DOHH2 (cell line): ENCODE results near the gene FNIP2.

Experiments
- H3F3A ChIP-seq: fragments of 200-600 bp; sonication (generic), shearing (Covaris generic); 2 replicates; pipeline ENCODE4 v1.6.0; 2016; ENCODE audit warnings: antibody characterized with exemption, mild to moderate bottlenecking; ENCODE audit not compliant: control insufficient read depth, insufficient read depth
- H3K27ac ChIP-seq: fragments of 200-600 bp; sonication (generic); 2 replicates; pipeline ENCODE4 v1.5.1; 2014; ENCODE audit warnings: low read depth, mild to moderate bottlenecking, low read length, moderate library complexity
- H3K27me3 ChIP-seq: fragments of 200-600 bp; sonication (generic); 2 replicates; pipeline ENCODE4 v1.6.1; 2014; ENCODE audit warnings: mild to moderate bottlenecking, low read length, mixed read lengths; ENCODE audit not compliant: control insufficient read depth
- H3K36me3 ChIP-seq: fragments of 200-600 bp; sonication (generic); 2 replicates; pipeline ENCODE4 v1.6.1; 2014; ENCODE audit warnings: mild to moderate bottlenecking, low read length, moderate library complexity, mixed read lengths; ENCODE audit not compliant: control insufficient read depth
- H3K4me1 ChIP-seq: fragments of 200-600 bp; sonication (generic); 2 replicates; pipeline ENCODE4 v1.6.1; 2014; ENCODE audit warnings: mild to moderate bottlenecking, low read length, mixed read lengths; ENCODE audit not compliant: control insufficient read depth
- H3K4me2 ChIP-seq: fragments of 200-600 bp; sonication (generic); 2 replicates; pipeline ENCODE4 v1.6.0; 2014; ENCODE audit warnings: mild to moderate bottlenecking, low read length, moderate library complexity
- H3K4me3 ChIP-seq: fragments of 200-600 bp; sonication (generic); 2 replicates; pipeline ENCODE4 v1.5.1; 2014; ENCODE audit warnings: mild to moderate bottlenecking, low read length, mixed read lengths
- H3K79me2 ChIP-seq: fragments of 200-600 bp; sonication (generic); 2 replicates; pipeline ENCODE4 v1.6.1; 2014; ENCODE audit warnings: mild to moderate bottlenecking, low read length, mixed read lengths; ENCODE audit not compliant: control insufficient read depth
- H3K9me2 ChIP-seq: fragments of 200-600 bp; sonication (generic); replicated peaks from 2 replicates; pipeline ENCODE4 v1.6.1; 2014; ENCODE audit warnings: mild to moderate bottlenecking, low read length, mixed read lengths; ENCODE audit not compliant: control insufficient read depth
- H3K9me3 ChIP-seq: fragments of 200-600 bp; sonication (generic); 2 replicates; pipeline ENCODE4 v1.6.1; 2014; ENCODE audit warnings: antibody characterized with exemption, low read length, mixed read lengths; ENCODE audit not compliant: control insufficient read depth, insufficient read depth
- H4K20me1 ChIP-seq: fragments of 200-600 bp; sonication (generic); 2 replicates; pipeline ENCODE4 v1.6.0; 2014; ENCODE audit warnings: low read depth, mild to moderate bottlenecking, antibody characterized with exemption, low read length, moderate library complexity; ENCODE audit not compliant: control insufficient read depth, insufficient read depth
- CTCF ChIP-seq: fragments of 200-600 bp; sonication (generic); IDR thresholded peaks from one replicate; pipeline ENCODE4 v1.5.1; 2014; ENCODE audit warnings: antibody characterized with exemption, mild to moderate bottlenecking, low read depth, low read length; ENCODE audit not compliant: poor library complexity, severe bottlenecking
- EZH2phosphoT487 ChIP-seq: fragments of 200-600 bp; sonication (generic); IDR thresholded peaks from 2 replicates; pipeline ENCODE4 v1.6.1; 2017; ENCODE audit warnings: borderline replicate concordance, mild to moderate bottlenecking, antibody characterized with exemption, low read length, moderate library complexity, mixed read lengths

The FNIP2 gene

GRCh38 chr4:158821228-158821971, 52.6 kb downstream of the FNIP2 start:
- Histone ChIP-seq H3K9me3 (no peaks in the 10 kb centered on the region), H3K4me3 (no peak overlapping the region), H4K20me1 (no peaks in the 10 kb centered on the region), H3F3A (no peaks in the 10 kb centered on the region), H3K36me3 (no peaks in the 10 kb centered on the region), H3K27me3 (no peaks in the 10 kb centered on the region), H3K4me1 (peaks cover 17% of the 10 kb centered on the region), H3K4me2 (no peak overlapping the region), H3K27ac (no peak overlapping the region), H3K9me2 (no peaks in the 10 kb centered on the region), H3K79me2 (no peaks in the 10 kb centered on the region)
- TF ChIP-seq CTCF (no peak), EZH2phosphoT487 (no peak)

GRCh38 chr4:158822348-158822747, 53.5 kb downstream of the FNIP2 start:
- no peaks in the 10 kb centered on the region for H3F3A ChIP-seq
- no peak overlapping the region for H3K4me3 ChIP-seq
- no peaks in the 10 kb centered on the region for H3K36me3 ChIP-seq
- peaks cover 11% of the 10 kb centered on the region for H3K4me1 ChIP-seq
- no peak for TF ChIP-seq CTCF
- no peak for TF ChIP-seq EZH2phosphoT487
- no peaks in the 10 kb centered on the region for H3K27me3 ChIP-seq
- no peaks in the 10 kb centered on the region for H3K9me2 ChIP-seq
- H3K27ac ChIP-seq: no peak overlapping the region
- H3K79me2 ChIP-seq: no peaks in the 10 kb centered on the region
- no peaks in the 10 kb centered on the region for H3K9me3 ChIP-seq
- H3K4me2 ChIP-seq: no peak overlapping the region
- H4K20me1 ChIP-seq: no peaks in the 10 kb centered on the region

GRCh38 chr4:158823461-158823873, 54.6 kb downstream of the FNIP2 start:
- Histone ChIP-seq H3K4me3 (no peak overlapping the region), H3K27ac (no peak overlapping the region), H3K9me3 (no peaks in the 10 kb centered on the region), H3K4me1 (no peaks in the 10 kb centered on the region), H3K9me2 (no peaks in the 10 kb centered on the region), H3F3A (no peaks in the 10 kb centered on the region), H3K4me2 (no peak overlapping the region), H4K20me1 (no peaks in the 10 kb centered on the region), H3K79me2 (no peaks in the 10 kb centered on the region), H3K36me3 (no peaks in the 10 kb centered on the region), H3K27me3 (no peaks in the 10 kb centered on the region)
- TF ChIP-seq EZH2phosphoT487 (no peak), CTCF (no peak)
